GM20431 (cell line): ENCODE measurements around the gene CPXCR1.
"Not testable (repeated sequence)": the region's sequence is repeated elsewhere in the genome, so short reads cannot be mapped to it uniquely, and the experiment has no call there.

Experiments
- in situ Hi-C: fragments of 300-500 bp; cut with MseI, MboI; formaldehyde crosslinking; loops from one replicate; pipeline ENCODE4 v1.15.0; 2020; ENCODE audit warnings: low sequenced_read_pairs; ENCODE audit not compliant: unreplicated experiment

CPXCR1 gene

GRCh38 chrX:88746925-88747324 lies at the start of gene CPXCR1:
CPXCR1 (plus strand) TSS chrX:88747225; CDS start chrX:88753415, 6,190 bp downstream.
- in situ Hi-C loops: no loop called here

- in situ Hi-C loops: no loop called here
Measured at GRCh38 chrX:88735835-88736234, 11.2 kb upstream of the CPXCR1 start.

GRCh38 chrX:88746215-88746614 lies 810 bp upstream of the CPXCR1 start:
- in situ Hi-C loops: not testable (repeated sequence)

GRCh38 chrX:88752339-88752738 lies 5.3 kb downstream of the CPXCR1 start:
- in situ Hi-C loops: not testable (repeated sequence)

- in situ Hi-C loops: no loop called here
Measured at GRCh38 chrX:88789825-88790224, 42.8 kb downstream of the CPXCR1 start.
